HepG2 (cell line): ENCODE measurements around the gene ZNF574.

Experiments
- DPF2 ChIP-seq: sonication (generic); formaldehyde crosslinking; IDR thresholded peaks from 2 replicates; pipeline ENCODE4 v1.4.0; 2020; ENCODE audit warnings: mild to moderate bottlenecking, low read depth, missing genetic modification reagents, borderline replicate concordance
- HES4 ChIP-seq: sonication (generic); formaldehyde crosslinking; IDR thresholded peaks from 2 replicates; pipeline ENCODE4 v1.9.0; 2021; ENCODE audit warnings: mild to moderate bottlenecking, missing genetic modification reagents, borderline replicate concordance
- MAX ChIP-seq: IDR thresholded peaks from 2 replicates; pipeline ENCODE4 v1.6.1; 2012; ENCODE audit warnings: inconsistent platforms
- NR3C1 ChIP-seq: sonication (generic); formaldehyde crosslinking; IDR thresholded peaks from 2 replicates; pipeline ENCODE4 v1.4.0; 2020; ENCODE audit warnings: missing genetic modification reagents
- POLR2A ChIP-seq, 2 experiments: IDR thresholded peaks; 2 replicates each; pipeline ENCODE4 v1.6.1; 2011; ENCODE audit warnings: low read depth in 2 of 2, low read length in 2 of 2, mild to moderate bottlenecking in 1 of 2, moderate library complexity in 1 of 2; ENCODE audit not compliant: insufficient read depth in 1 of 2
- REPIN1 ChIP-seq: sonication (generic); formaldehyde crosslinking; IDR thresholded peaks from 2 replicates; pipeline ENCODE4 v1.8.0; 2022; ENCODE audit warnings: missing genetic modification reagents, low read depth, mild to moderate bottlenecking, borderline replicate concordance
- ZFP91 ChIP-seq: sonication (generic); formaldehyde crosslinking; IDR thresholded peaks from 2 replicates; pipeline ENCODE4 v1.9.0; 2022; ENCODE audit warnings: missing genetic modification reagents, mild to moderate bottlenecking, borderline replicate concordance

GRCh38 chr19:42045575-42045974 is 30.4 kb upstream of the ZNF574 start:
- TF ChIP-seq HES4 (CRISPR knock-in tag): no peak
- no peak for TF ChIP-seq DPF2 (CRISPR knock-in tag)
- no peak for TF ChIP-seq POLR2A (IDR thresholded peaks at IDR 0.05; ENCODE audit: insufficient read depth in 1 of 2, low read depth in 2 of 2, low read length in 2 of 2)
- no peak for TF ChIP-seq MAX
- TF ChIP-seq NR3C1 (CRISPR knock-in tag): no peak
- no peak for TF ChIP-seq ZFP91 (CRISPR knock-in tag)
- TF ChIP-seq REPIN1 (CRISPR knock-in tag): no peak
